Nephron (organoid): ENCODE results near the gene CUL9.
"Not testable (repeated sequence)": the region's sequence is repeated elsewhere in the genome, so short reads cannot be mapped to it uniquely, and the experiment has no call there.

Source experiments
- H3K27ac Mint-ChIP-seq, 3 experiments: 2 replicates each; pipeline ENCODE4 v1.8.0; 2020; ENCODE audit warnings: mixed read lengths in 3 of 3, mild to moderate bottlenecking in 2 of 3, moderate library complexity in 1 of 3
- H3K27me3 Mint-ChIP-seq: 2 replicates; pipeline ENCODE4 v1.8.0; 2021; ENCODE audit warnings: low read depth, mild to moderate bottlenecking, moderate library complexity, mixed read lengths
- H3K36me3 Mint-ChIP-seq: 2 replicates; pipeline ENCODE4 v1.8.0; 2020; ENCODE audit warnings: low read depth, mixed read lengths
- H3K4me1 Mint-ChIP-seq: 2 replicates; pipeline ENCODE4 v1.8.0; 2020; ENCODE audit warnings: mixed read lengths
- H3K4me3 Mint-ChIP-seq, 3 experiments: 2 replicates each; pipeline ENCODE4 v1.8.0; 2020; ENCODE audit warnings: mild to moderate bottlenecking in 3 of 3, mixed read lengths in 3 of 3, moderate library complexity in 2 of 3
- H3K9me3 Mint-ChIP-seq: 2 replicates; pipeline ENCODE4 v1.8.0; 2020; ENCODE audit warnings: mixed read lengths
- TF ChIP-seq, protein P1 (sequence below), 3 experiments: fragments of 200-600 bp; sonication (generic); IDR thresholded peaks; one replicate each; pipeline ENCODE4 v1.5.0; 2021; ENCODE audit warnings: antibody characterized with exemption in 3 of 3; ENCODE audit not compliant: unreplicated experiment in 3 of 3

The CUL9 gene

DNA sequence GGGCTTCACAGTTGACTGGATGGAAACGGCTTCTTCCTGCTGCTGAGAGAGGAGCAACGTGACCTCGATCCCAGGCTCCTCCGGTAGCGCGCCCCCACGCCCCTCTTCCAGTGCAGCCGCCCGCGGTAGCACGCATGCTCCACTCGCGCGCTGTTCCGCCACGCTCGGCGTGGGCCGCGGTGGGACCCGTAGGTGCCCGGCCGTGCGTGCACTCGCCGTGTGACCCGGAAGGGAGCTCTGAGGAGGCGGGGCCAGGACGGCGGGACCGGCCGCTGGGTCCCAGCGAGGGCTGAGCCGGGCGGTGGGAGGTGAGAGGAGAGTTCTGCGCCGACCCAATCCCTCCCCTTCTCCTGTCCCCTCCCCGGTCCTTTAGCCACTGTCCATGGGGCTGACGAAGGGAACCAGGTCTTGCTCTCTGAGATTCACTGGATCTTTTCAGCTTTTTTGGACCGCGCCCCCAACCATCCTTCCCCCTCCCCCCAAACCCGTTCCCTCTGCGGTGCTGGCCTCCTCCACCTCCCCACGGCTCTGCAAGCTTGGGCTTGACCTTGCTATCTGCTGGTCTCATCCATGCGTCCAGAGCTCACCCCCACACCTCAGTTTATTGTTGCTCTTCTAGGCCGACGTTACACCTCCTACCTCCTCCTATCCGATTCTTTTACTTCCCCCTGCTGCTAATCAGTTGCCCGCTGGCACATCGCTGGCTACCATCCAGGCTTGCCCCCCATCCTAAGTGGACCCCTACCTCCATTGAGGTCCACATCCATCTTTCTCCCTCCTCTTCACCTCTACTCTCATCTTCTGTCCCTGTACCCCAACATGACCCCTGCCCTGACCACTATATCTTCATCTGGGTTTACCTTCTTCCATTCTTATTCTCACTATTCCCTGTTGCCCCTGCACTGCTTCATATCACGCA lies at the start of gene CUL9:
CUL9 (plus strand) TSS at position 255 of the 919 bp plus-strand sequence. CDS start 2,115 bp downstream, outside the sequence.
- Mint-ChIP-seq H3K4me1 (peaks cover 32% of the 10 kb centered on the region), H3K4me3 (peak within 1 kb of the TSS; percentile 88 to 96 (median 90)), H3K36me3 (peaks cover 28% of the 10 kb centered on the region), H3K27ac (peak within 1 kb of the TSS; percentile 83 to 91 (median 89)), H3K27me3 (no peaks in the 10 kb centered on the region), H3K9me3 (no peaks in the 10 kb centered on the region)
- TF ChIP-seq, protein P1, sequence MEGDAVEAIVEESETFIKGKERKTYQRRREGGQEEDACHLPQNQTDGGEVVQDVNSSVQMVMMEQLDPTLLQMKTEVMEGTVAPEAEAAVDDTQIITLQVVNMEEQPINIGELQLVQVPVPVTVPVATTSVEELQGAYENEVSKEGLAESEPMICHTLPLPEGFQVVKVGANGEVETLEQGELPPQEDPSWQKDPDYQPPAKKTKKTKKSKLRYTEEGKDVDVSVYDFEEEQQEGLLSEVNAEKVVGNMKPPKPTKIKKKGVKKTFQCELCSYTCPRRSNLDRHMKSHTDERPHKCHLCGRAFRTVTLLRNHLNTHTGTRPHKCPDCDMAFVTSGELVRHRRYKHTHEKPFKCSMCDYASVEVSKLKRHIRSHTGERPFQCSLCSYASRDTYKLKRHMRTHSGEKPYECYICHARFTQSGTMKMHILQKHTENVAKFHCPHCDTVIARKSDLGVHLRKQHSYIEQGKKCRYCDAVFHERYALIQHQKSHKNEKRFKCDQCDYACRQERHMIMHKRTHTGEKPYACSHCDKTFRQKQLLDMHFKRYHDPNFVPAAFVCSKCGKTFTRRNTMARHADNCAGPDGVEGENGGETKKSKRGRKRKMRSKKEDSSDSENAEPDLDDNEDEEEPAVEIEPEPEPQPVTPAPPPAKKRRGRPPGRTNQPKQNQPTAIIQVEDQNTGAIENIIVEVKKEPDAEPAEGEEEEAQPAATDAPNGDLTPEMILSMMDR (IDR thresholded peaks at IDR 0.05; ENCODE audit: unreplicated experiment in 3 of 3), result no peak

DNA sequence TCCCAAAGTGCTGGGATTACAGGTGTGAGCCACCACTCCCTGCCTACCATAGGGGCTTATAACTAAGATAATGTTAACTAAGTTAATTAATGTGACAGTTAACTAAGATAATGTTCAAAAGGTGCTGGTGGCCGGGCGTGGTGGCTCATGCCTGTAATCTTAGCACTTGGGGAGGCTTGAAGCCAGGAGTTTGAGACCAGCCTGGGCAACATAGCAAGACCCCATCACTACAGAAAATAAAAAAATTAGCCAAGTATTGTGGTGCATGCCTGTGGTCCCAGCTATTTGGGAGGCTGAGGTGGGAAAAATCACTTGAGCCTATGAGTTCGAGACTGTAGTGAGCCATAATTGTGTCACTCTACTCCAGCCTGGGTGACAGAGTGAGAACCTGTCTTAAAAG lies 43.7 kb upstream of the CUL9 start:
- no peaks in the 10 kb centered on the region for H3K27me3 Mint-ChIP-seq
- no peak overlapping the region for H3K4me3 Mint-ChIP-seq
- peaks cover 28% of the 10 kb centered on the region for H3K36me3 Mint-ChIP-seq
- H3K9me3 Mint-ChIP-seq, result no peaks in the 10 kb centered on the region
- no peak overlapping the region for H3K27ac Mint-ChIP-seq
- H3K4me1 Mint-ChIP-seq, result peaks cover 20% of the 10 kb centered on the region
- TF ChIP-seq, protein P1 (IDR thresholded peaks at IDR 0.05; ENCODE audit: unreplicated experiment in 3 of 3), result no peak

DNA sequence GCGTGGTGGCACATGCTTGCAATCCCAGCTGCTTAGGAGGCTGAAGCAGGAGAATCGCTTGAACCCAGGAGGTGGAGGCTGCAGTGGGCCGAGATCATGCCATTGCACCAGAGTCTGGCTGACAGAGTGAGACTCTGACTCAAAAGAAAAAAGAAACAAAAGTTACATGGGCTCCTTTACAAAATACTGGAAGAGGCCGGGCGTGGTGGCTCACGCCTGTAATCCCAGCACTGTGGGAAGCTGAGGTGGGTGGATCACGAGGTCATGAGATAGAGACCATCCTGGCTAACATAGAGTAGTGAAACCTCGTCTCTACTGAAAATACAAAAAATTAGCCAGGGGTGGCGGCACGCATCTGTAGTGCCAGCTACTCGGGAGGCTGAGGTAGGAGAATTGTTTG lies 42.0 kb upstream of the CUL9 start:
- H3K27me3 Mint-ChIP-seq, H3K4me3 Mint-ChIP-seq, H3K9me3 Mint-ChIP-seq: not testable (repeated sequence)
- Mint-ChIP-seq H3K27ac (peak overlapping the region in 1 of 3 experiments; percentile 93), H3K36me3 (peaks cover 29% of the 10 kb centered on the region), H3K4me1 (peaks cover 28% of the 10 kb centered on the region)

DNA sequence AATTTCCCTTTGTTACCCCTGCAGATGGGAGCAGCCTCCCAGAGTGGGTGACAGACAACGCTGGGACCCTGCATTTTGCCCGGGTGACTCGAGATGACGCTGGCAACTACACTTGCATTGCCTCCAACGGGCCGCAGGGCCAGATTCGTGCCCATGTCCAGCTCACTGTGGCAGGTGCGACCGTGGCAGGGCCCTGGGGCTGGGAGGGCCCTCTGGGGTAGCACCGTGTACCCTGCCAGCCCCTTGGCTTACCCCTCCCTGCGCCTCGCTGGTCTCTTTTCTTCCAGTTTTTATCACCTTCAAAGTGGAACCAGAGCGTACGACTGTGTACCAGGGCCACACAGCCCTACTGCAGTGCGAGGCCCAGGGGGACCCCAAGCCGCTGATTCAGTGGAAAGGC lies 40.4 kb upstream of the CUL9 start:
- H3K4me1 Mint-ChIP-seq, result peaks cover 28% of the 10 kb centered on the region
- H3K4me3 Mint-ChIP-seq, result no peak overlapping the region
- no peaks in the 10 kb centered on the region for H3K27me3 Mint-ChIP-seq

DNA sequence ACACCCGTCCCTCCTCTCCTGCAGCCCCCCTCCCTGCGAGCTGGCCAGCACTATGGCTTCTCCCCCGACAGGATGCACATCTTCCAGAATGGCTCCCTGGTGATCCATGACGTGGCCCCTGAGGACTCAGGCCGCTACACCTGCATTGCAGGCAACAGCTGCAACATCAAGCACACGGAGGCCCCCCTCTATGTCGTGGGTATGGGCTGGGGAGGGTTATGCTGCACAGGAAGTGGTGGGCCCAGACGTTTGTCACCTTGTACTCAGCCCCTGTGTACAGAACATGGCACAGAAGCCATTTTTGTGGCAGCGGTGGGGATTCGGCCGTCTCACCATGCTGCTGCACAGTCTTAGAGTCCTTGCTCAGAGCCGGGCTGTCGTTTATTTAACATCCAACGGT lies 39.9 kb upstream of the CUL9 start:
- H3K36me3 Mint-ChIP-seq, result peaks cover 36% of the 10 kb centered on the region
- no peaks in the 10 kb centered on the region for H3K9me3 Mint-ChIP-seq
- no peaks in the 10 kb centered on the region for H3K27me3 Mint-ChIP-seq
- TF ChIP-seq, protein P1 (IDR thresholded peaks at IDR 0.05; ENCODE audit: unreplicated experiment in 3 of 3), result no peak
- H3K4me1 Mint-ChIP-seq, result peaks cover 28% of the 10 kb centered on the region
- peak overlapping the region; percentile 94 to 99 (median 98) for H3K27ac Mint-ChIP-seq
- H3K4me3 Mint-ChIP-seq, result no peak overlapping the region

More for the DNA sequence above, 40.4 kb upstream of the CUL9 start:
- Mint-ChIP-seq H3K27ac (peak overlapping the region; percentile 59 to 93 (median 88)), H3K36me3 (peaks cover 40% of the 10 kb centered on the region), H3K9me3 (no peaks in the 10 kb centered on the region)
- TF ChIP-seq, protein P1 (IDR thresholded peaks at IDR 0.05; ENCODE audit: unreplicated experiment in 3 of 3), result no peak

DNA sequence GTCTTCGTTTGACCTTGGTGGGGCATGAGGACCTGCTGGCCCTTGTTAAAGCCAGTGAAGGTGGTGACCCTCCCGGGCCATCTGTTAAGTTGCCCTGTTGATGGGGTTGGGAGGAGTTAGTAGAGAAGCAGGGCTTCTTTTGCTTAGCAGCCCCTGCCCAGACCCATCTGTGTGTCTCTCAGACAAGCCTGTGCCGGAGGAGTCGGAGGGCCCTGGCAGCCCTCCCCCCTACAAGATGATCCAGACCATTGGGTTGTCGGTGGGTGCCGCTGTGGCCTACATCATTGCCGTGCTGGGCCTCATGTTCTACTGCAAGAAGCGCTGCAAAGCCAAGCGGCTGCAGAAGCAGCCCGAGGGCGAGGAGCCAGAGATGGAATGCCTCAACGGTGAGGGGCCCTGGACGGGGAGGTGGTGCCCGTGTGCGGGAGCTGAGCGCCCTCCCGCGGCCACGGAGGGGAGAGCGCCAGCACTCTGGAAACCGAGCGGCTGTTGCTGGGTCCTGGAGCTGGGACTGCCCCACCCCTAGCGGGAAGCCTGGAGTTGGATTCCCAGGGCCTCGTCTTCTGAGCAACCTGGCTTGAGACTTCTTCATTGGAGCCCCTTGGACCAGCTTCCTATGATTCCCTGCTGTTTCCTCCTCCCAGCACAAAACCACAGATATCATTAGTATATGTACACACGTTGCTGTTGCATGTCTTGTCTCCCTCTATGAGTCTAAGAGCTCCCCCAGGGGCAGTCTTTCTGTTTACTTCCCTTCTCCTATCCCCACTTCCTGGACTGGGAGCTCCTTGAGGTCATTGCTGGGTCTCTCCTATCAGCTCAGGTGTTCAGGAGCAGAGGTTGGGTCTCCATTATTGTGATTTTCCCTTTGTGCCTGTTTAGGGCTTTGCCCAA lies 38.5 kb upstream of the CUL9 start:
- TF ChIP-seq, protein P1 (IDR thresholded peaks at IDR 0.05; ENCODE audit: unreplicated experiment in 3 of 3), result peak; percentile 96 to 99 (median 97)
- Mint-ChIP-seq H3K4me3 (peak overlapping the region; percentile 49 to 53 (median 51)), H3K27me3 (no peaks in the 10 kb centered on the region), H3K9me3 (no peaks in the 10 kb centered on the region), H3K27ac (peak overlapping the region; percentile 94 to 99 (median 98)), H3K4me1 (peaks cover 28% of the 10 kb centered on the region), H3K36me3 (peaks cover 38% of the 10 kb centered on the region)
